Kidney capillary endothelial cell (primary cell): ENCODE data around the gene SLC5A9.
"Not testable (repeated sequence)": the region's sequence is repeated elsewhere in the genome, so short reads cannot be mapped to it uniquely, and the experiment has no call there.

Experiments used
- DNase-seq: peaks from one replicate; pipeline ENCODE4 v3.0.0-alpha.2; 2018; ENCODE audit warnings: low spot score

SLC5A9 gene

DNA sequence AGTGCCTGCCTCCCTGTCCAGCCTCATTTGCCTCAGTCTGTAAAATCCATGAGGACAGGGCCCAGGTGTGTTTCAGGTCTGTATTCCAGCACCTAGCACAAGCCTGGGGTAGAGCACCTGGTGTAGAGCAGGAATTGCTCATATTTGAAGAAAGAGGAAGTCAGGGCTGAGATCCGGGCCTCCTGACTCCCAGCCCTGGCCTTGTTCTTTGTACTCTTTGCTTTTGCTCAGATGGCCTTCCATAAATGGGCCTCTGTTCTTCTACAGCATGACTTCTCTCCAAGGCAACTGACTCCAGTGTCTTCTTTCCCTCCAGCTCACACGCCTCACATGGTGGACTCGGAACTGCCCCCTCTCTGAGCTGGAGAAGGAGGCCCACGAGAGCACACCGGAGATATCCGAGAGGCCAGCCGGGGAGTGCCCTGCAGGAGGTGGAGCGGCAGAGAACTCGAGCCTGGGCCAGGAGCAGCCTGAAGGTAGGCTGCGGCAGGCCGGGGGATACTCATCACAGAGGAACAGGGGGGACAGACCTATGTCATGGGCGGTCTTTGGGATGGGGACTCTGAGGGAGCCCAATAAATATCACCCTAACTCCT lies 19.7 kb downstream of the SLC5A9 start:
- no peak for DNase-seq

DNA sequence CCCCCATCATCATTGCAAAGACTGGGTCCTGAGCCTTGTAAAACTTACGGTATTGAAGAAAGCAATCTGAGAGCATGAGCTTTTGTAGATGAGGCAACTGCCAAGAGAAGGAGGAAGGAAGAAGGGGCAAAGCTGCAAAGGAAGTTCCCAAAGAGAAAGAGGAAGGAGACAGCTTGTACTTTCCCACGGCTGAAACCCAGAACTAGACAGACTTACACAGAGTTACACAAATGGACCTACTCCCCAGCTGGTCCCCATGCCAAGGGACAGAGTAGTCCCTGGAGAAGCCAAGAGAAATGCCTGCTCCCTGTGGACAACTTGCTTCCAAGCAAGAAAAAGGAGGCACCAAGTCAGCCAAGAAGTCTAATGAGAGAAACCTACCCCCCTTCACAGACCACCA lies 22.6 kb downstream of the SLC5A9 start:
- DNase-seq = no peak

DNA sequence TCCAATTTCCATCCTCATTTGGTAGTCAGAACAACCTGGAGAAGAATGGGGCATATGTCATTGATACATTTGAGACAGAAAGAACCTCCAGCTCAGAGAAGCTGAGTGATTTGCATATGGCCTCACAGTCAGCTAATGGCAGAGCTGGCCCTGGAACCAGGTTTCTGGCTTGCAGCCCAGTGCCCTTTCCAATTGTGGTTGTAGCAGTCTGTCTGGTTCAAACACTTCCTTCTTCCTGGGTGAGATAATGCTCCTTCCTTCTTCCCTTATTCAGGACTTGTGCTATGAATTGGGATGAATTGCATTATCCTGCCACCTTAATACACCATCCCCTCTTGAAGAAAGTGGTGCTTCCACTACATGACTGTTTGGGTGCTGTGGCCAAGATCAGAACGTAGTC lies 24.2 kb downstream of the SLC5A9 start:
- DNase-seq = no peak

DNA sequence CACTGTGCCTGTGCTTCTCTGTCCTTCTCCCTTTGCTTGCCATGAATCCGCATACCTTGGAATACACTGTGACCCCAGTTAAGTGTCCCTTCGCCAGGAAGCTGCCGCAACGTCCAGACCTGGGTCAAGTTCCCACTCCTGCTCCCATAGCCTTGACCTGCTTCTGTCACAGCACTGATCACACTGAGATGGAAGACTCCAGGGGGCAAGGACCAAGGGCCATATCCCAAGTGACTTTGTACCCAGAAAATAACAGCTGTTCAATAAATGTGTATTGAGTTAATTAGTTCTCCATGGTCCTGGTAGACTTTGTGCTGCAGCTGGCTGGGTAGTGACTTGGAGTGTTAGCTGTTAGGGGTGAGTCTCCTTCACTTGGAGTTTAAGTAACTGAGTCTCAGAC lies 25.8 kb downstream of the SLC5A9 start:
- DNase-seq = no peak

DNA sequence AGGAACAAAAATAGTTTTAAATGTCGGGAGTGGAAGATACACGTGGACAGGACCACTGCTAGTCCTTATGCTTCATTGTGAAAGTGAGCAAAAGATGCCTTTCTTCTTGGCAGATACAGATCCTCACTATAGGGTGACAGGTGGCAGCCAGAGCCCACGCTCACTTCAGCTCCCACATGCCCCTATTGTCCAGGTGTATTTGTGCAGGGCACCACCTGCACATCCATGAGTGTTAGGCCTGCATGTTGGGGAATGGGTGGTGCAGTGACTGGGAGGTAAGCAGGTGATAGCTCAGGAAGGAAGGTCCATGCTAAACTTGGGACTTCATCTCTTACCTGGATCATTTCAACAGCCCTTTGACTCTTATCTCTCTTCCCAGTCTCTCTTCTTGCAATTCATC lies 27.4 kb downstream of the SLC5A9 start:
- no peak for DNase-seq

DNA sequence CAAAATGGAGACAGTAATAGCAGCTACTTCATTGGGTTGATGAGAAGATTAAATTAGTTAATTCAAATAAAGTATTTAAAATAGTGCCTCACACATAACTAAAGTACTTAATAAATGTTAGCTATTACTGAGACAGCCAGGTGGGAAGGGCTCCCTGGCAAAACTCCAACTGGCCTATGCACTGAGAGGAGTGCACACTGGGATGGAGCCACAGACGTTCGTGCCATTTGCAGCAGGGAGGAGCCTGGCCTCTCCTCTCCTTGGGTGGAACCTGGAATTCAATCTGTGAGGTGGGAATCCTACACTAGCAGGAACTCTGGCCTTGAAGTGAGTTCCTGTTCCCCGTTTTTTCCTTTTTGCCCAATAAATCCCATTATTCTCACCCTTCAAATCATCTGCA lies 28.1 kb downstream of the SLC5A9 start:
- no peak for DNase-seq

DNA sequence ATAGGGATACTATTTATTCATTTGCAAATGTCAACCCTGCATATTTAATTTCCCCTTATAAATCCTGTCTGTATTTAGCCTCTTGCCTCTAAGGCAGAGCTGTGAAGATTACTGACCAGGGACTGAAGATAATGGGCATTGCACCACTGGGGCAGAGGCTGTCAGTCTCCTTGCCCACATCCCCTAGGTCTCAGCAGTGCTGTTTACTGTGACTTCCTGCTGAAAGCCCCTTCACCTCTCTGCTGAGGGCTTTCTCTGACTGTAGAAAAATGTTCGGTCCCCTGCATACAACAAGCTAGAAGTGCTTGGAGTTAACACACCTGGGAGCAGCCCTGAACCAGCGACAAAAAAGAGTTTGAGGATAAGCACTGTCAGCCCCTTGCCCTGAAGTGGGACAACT lies 28.8 kb downstream of the SLC5A9 start:
- DNase-seq = no peak

DNA sequence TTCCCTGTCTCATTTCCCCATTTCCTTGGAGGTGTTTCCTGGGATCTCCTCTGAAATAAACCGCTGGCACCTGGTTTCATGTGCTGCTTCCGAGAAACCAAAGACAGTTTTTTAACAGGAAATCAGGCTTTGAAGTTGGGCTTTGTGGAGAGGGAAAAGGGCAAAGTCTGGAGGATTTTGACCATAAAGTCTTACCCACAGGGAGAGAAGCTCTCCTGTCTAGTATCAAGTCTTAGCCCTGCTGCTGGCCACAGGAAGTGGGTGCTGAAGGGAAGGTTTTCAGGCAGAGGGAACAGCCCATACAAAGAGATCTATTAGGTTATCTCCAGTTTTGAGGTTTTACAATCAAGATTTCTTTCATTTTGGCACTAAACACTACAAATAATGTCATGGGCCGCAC lies 29.3 kb downstream of the SLC5A9 start:
- DNase-seq = no peak

DNA sequence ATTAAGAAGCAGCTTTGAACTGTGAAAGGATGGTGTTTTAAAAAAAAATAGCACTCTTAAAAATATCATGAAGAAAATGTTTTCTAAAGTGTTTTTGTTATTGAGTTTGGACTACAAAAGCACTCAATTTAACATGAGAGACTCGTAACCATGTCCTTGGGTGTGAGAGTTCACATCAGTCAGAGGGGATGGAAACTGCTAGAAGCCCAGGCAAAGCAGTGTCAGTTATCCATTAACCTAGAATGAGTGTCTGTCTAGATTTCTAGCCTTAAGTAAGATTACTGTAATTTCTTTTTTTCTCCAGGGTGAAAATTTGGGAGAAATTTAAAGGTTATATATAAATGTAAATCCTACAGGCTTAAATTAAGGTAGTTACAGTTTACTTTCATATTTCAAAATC lies 31.7 kb downstream of the SLC5A9 start:
- no peak for DNase-seq

DNA sequence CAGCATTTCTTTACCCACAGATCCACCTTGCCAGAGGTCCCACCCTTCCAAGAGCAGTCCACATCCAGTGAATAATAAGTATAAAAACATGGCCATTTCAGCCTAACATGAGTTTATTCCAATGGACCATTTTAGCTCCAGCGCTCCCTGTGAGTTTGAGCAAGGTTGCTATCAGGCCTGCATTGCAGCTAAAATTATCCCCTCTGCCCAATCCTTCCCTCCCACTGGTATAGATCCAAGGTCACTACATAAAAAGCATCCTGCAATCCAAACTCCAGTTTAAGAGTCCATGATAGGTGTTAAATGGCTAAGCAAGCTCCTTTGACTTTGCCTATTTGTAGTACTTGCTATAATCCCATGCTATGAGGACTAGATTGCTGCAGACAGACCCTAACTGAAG lies 35.6 kb downstream of the SLC5A9 start:
- no peak for DNase-seq

DNA sequence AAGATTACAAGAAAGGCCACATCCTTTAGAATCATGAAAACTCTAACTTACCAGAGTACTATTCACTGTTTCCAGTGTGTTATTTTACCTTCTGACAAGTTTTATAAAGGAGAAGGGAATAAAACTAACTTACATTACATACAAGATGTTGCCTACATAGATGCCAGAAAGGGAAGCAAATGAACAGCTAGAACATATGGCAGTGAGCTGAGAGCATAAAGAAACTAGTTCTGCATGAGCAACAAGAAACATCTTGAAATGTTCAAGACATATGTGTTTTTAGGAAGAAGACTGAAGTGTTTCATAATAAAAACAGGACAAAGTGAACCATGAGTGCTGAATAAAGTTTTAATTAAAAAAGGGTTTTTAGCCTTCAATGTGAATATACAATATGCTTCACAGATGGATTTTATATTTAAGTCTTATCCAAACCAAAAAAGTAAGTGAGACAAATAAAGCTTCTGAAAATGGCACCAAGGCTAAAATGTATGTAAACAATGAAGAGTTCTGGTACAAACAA lies 39.4 kb downstream of the SLC5A9 start:
- DNase-seq = no peak

DNA sequence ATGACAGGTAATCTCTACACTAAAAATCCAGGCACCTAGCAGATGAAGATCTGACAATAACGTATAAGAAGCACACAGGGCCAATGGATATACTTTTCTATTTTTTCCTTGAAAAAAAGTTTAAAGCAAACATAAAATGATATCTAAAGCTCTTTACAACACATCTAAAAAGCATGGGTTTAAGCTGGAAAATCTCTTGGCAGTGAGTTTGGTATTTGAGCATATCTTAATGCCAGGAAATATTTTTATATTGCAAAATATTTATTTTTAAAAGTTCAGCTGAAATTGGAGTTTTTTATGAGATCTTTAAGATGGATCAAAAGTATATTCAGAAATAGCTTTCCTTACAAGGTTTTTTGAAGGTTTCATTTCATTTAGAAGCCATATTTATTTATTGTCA lies 40.5 kb downstream of the SLC5A9 start:
- no peak for DNase-seq

DNA sequence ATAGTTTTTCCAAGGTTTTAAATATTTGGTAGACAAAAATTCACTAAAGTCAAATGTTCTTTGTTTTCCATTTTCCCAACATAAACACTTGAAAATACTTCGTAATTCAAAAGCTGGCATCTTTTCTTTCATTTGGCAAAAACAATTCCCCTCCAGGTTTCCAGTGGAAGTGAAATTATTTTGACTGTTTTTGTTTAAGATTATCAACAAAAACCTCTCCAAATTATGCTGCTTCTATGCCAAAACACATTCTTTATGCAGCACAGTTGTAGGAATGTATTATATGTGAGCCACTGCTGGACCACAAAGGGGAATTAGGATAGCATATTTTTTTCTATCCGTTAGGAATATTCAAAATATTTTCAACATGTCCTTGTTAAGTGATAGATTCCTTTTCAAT lies 44.1 kb downstream of the SLC5A9 start:
- DNase-seq = no peak

DNA sequence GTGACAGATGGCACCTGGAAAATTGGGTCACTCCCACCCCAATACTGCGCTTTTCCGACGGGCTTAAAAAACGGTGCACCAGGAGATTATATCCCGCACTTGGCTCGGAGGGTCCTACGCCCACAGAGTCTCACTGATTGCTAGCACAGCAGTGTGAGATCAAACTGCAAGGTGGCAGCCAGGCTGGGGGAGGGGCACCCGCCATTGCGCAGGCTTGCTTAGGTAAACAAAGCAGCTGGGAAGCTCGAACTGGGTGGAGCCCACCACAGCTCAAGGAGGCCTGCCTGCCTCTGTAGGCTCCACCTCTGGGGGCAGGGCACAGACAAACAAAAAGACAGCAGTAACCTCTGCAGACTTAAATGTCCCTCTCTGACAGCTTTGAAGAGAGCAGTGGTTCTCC lies 54.9 kb downstream of the SLC5A9 start:
- not testable (repeated sequence) for DNase-seq

DNA sequence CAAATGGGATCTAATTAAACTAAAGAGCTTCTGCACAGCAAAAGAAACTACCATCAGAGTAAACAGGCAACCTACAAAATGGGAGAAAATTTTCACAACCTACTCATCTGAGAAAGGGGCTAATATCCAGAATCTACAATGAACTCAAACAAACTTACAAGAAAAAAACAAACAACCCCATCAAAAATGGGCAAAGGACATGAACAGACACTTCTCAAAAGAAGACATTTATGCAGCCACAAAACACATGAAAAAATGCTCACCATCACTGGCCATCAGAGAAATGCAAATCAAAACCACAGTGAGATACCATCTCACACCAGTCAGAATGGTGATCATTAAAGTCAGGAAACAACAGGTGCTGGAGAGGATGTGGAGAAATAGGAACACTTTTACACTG lies 59.8 kb downstream of the SLC5A9 start:
- not testable (repeated sequence) for DNase-seq

DNA sequence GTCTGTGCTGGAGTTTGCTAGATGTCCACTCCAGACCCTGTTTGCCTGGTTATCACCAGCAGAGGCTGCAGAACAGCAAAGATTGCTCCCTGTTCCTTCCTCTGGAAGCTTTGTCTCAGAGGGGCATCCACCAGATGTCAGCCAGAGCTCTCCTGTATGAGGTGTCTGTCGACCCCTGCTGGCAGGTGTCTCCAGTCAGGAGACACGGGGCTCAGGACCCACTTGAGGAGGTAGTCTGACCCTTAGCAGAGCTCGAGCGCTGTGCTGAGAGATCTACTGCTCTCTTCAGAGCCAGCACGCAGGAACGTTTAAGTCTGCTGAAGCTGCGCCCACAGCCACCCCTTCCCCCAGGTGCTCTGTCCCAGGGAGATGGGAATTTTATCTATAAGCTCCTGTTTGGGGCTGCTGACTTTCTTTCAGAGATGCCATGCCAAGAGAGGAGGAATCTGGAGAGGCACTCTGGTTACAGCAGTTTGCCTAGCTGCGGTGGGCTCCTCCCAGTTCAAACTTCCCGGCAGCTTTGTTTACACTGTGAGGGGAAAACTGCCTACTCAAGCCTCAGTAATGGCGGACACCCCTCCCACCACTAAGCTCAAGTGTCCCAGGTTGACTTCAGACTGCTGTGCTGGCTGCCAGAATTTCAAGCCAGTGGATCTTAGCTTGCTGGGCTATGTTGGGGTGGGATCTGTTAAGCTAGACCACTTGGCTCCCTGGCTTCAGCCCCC lies 62.3 kb downstream of the SLC5A9 start:
- not testable (repeated sequence) for DNase-seq

DNA sequence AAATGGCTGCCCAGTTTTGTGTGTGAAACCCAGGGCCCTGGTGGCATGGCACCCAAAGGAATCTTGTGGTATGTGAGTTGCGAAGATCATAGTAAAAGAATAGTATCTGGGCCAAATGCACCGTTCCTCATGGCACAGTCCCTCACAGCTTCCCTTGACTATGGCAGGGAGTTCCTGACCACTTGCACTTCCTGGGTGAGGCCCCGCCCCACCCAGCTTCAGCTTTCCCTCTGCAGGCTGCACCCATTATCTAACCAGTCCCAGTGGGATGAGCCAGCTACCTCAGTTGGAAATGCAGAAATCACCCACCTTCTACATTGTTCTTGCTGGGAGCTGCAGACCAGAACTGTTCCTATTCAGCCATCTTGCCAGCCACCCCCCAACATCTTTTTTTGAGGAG lies 63.0 kb downstream of the SLC5A9 start:
- no peak for DNase-seq

DNA sequence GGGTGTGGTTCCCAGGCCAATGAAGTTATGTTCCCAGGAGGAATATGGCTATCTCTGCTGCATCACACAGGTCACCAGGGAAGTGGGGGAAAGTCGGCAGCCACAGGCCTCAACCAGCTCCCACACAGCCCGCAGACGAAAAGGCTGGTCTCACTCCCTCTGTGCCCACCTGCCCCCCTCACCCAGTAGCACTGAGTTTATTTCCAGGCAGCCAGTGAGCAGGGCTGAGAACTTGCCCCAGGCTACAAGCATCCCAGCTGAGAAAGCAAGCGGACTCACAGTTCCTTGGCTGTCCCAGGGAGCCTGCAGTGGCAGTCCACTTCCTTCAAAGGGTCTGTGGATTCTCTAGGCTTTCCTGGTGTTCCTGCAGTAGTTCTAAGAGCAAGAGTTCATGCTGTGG lies 68.9 kb downstream of the SLC5A9 start:
- DNase-seq = no peak

DNA sequence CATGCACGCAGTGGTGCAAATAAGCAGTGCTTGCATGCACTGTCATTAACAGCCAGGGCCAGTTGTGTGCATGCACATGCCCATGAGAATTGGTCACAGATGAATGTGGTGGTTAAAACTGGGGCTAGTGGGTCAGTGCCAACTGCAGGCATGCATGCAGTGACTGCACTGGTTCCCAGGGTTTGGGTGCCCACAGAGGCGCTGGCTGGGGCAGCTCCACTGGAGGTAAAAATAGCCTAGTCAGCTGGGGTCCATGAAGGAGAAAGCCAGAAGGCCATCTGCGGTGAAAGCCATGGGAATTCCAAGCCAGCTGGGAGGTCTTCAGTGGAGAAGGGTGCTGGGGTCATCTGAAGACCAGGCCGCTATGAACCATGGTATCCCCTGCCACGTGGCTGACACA lies 70.2 kb downstream of the SLC5A9 start:
- DNase-seq = no peak

DNA sequence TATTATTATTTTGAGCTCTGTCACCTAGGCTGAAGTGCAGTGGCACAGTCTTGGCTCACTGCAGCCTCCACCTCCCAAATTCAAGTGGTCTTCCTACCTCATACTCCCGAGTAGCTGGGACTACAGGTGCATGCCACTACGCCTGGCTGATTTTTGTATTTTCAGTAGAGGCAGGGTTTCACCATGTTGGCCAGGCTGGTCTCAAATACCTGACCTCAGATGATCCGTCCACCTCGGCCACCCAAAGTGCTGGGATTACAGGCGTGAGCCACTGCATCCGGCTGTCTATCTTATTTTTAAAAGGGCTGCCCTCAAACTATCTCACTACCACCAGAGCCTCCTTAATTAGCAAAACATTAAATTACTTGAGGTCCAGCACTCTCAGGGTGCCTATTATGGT lies 71.6 kb downstream of the SLC5A9 start:
- DNase-seq = not testable (repeated sequence)

DNA sequence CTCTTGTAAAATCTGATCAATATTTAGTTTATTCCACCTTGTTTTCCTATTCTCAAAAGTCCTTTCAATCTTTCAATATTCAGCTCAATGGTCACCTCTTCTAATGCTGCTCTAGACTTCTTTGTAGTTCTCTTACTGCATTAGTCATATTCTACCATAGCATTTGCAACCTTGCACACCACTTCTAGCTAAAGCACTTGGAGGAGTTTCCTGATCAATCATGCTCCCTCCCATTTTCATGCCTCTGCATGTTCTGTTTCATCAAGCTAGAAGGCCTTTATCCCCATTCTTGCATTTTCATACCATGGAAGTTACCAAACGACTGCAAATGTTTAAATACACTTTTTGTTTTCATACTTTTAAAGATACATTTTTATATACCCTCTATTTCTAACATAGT lies 72.1 kb downstream of the SLC5A9 start:
- DNase-seq = no peak
